Activated naive CD8-positive, alpha-beta T cell treated with anti-CD3 and anti-CD28 coated beads, Interleukin-2, amount 50 U/mL, for 24 hours (primary cell): ENCODE results near the gene DQX1.
A peak's percentile ranks its signal among the peaks of the same experiment; 100 is the strongest.
"Not testable (repeated sequence)": the region's sequence is repeated elsewhere in the genome, so short reads cannot be mapped to it uniquely, and the experiment has no call there.

Source experiments
- ATAC-seq: fragments of 150-1000 bp; cut with Tn5 transposase; one replicate; pipeline ENCODE4 v1.10.0; 2021
- DNase-seq: peaks from one replicate; pipeline ENCODE4 v3.0.0; 2021
- H3K27ac Mint-ChIP-seq: one replicate; pipeline ENCODE4 v1.8.0; 2021; ENCODE audit warnings: mild to moderate bottlenecking, mixed read lengths
- H3K27me3 Mint-ChIP-seq: one replicate; pipeline ENCODE4 v1.8.0; 2021; ENCODE audit warnings: mixed read lengths
- H3K36me3 Mint-ChIP-seq: one replicate; pipeline ENCODE4 v1.8.0; 2021; ENCODE audit warnings: low read depth, mixed read lengths
- H3K4me1 Mint-ChIP-seq: one replicate; pipeline ENCODE4 v1.8.0; 2021; ENCODE audit warnings: mixed read lengths
- H3K4me3 Mint-ChIP-seq: one replicate; pipeline ENCODE4 v1.8.0; 2021; ENCODE audit warnings: mild to moderate bottlenecking, moderate library complexity, mixed read lengths
- H3K9me3 Mint-ChIP-seq: one replicate; pipeline ENCODE4 v1.8.0; 2021; ENCODE audit warnings: mixed read lengths

The DQX1 gene

GRCh38 chr2:74471332-74472065 is 54.5 kb downstream of the DQX1 start:
- Mint-ChIP-seq H3K36me3 (peaks cover 11% of the 10 kb centered on the region), H3K4me3 (peak overlapping the region; percentile 98), H3K9me3 (no peaks in the 10 kb centered on the region), H3K27ac (peak overlapping the region; percentile 97), H3K27me3 (no peaks in the 10 kb centered on the region), H3K4me1 (peaks cover 27% of the 10 kb centered on the region)
- DNase-seq (no peak), ATAC-seq (no peak)

GRCh38 chr2:74470742-74471141 is 55.3 kb downstream of the DQX1 start:
- H3K9me3 Mint-ChIP-seq, ATAC-seq, DNase-seq, H3K27me3 Mint-ChIP-seq: not testable (repeated sequence)
- H3K27ac Mint-ChIP-seq, result peak overlapping the region; percentile 68
- peaks cover 31% of the 10 kb centered on the region for H3K4me1 Mint-ChIP-seq
- peaks cover 11% of the 10 kb centered on the region for H3K36me3 Mint-ChIP-seq
- peak overlapping the region; percentile 61 for H3K4me3 Mint-ChIP-seq
